Testis (tissue), 3 donors: ENCODE measurements around the gene HJV. TPM values are rescaled to one million over a fixed set of nuclear protein-coding genes. Genes with fewer than 3 reads are reported as not detected.
A peak's percentile ranks its signal among the peaks of the same experiment; 100 is the strongest.

Experiments used
- DNase-seq: peaks from one replicate; pipeline ENCODE4 v3.0.0-alpha.2; 2019
- H3K27ac ChIP-seq, 2 donors: fragments of 200-600 bp; sonication (generic); one replicate each; pipeline ENCODE4 v1.5.1; 2019
- H3K27me3 ChIP-seq: fragments of 200-600 bp; sonication (generic); one replicate; pipeline ENCODE4 v1.5.1; 2019
- H3K36me3 ChIP-seq: fragments of 200-600 bp; sonication (generic); one replicate; pipeline ENCODE4 v1.5.1; 2017; ENCODE audit warnings: low read depth; ENCODE audit errors: missing control alignments
- H3K4me1 ChIP-seq: fragments of 200-600 bp; sonication (generic); one replicate; pipeline ENCODE4 v1.5.1; 2019
- H3K4me3 ChIP-seq, 2 donors: fragments of 200-600 bp; sonication (generic); one replicate each; pipeline ENCODE4 v1.5.1; 2017 to 2019
- H3K9me3 ChIP-seq: fragments of 200-600 bp; sonication (generic); one replicate; pipeline ENCODE4 v1.5.1; 2017
- CTCF ChIP-seq, 3 experiments: fragments of 450-650 bp in 2 of 3; fragments of 200-600 bp in 1 of 3; sonication (generic) in 1 of 3; IDR thresholded peaks; one replicate each; pipeline ENCODE4 v1.5.1; 2016 to 2019; ENCODE audit warnings: antibody characterized with exemption in 3 of 3, mild to moderate bottlenecking in 2 of 3, moderate library complexity in 1 of 3
- POLR2A ChIP-seq: fragments of 450-650 bp; IDR thresholded peaks from one replicate; pipeline ENCODE4 v1.6.1; 2017; ENCODE audit warnings: antibody characterized with exemption, mild to moderate bottlenecking, moderate library complexity
- WGBS, 2 donors: methylation state at CpG; one replicate each; pipeline ENCODE4 v1.1.5; 2018; 5-methylcytosine and 5-hydroxymethylcytosine counted together
- intact Hi-C: fragments of 100-400 bp; cut with DNase I; formaldehyde crosslinking; loops from one replicate; pipeline ENCODE4 v1.15.1; 2023; ENCODE audit warnings: low total_unique reads
- polyA plus RNA-seq: library from polyadenylated mRNA; stranded (reverse); fragments of 350-450 nt; fragmentation: Illumina TruSeq; extraction: RNeasy Lipid Tissue Mini Kit (QIAGEN cat#74804); gene quantifications from one replicate; pipeline ENCODE4 v1.2.3, GENCODE V29; 2014; ENCODE audit warnings: low read depth, low replicate concordance; ENCODE audit not compliant: insufficient read depth
- total RNA-seq, 2 donors: library from RNA; depleted of rRNA; stranded (reverse); fragments of >200 nt; gene quantifications; one replicate each; pipeline ENCODE4 v1.2.3, GENCODE V29; 2016

HJV gene
- total and polyA plus RNA-seq, 3 donors from 2014 or later = 0.43 to 7.7 TPM; not detected in 1

- 60 to 62% methylated on average over 6 of the region's 6 CpGs for WGBS, 2 donors
- TF ChIP-seq POLR2A (no peak), CTCF (IDR thresholded peaks at IDR 0.05) (no peak)
- Histone ChIP-seq H3K4me1 (peaks cover 34% of the 10 kb centered on the region), H3K27me3 (no peaks in the 10 kb centered on the region), H3K36me3 (no peaks in the 10 kb centered on the region), H3K4me3 (no peak overlapping the region), H3K9me3 (no peaks in the 10 kb centered on the region), H3K27ac (peak overlapping the region; percentile 14 to 90)
- no peak for DNase-seq
- intact Hi-C loops = no loop called here
Measured at GRCh38 chr1:145982010-145982723, 39.4 kb downstream of the HJV start.

GRCh38 chr1:145980457-145980994, 41.0 kb downstream of the HJV start:
- Histone ChIP-seq H3K27me3 (no peaks in the 10 kb centered on the region), H3K27ac (peak overlapping the region; percentile 90 to 96), H3K36me3 (no peaks in the 10 kb centered on the region), H3K4me1 (peaks cover 34% of the 10 kb centered on the region), H3K9me3 (no peaks in the 10 kb centered on the region), H3K4me3 (no peak overlapping the region)
- intact Hi-C loops = no loop called here
- WGBS, 2 donors = 61 to 93% methylated on average over 1 of the region's 1 CpG
- no peak for DNase-seq
- no peak for TF ChIP-seq CTCF (IDR thresholded peaks at IDR 0.05)
- no peak for TF ChIP-seq POLR2A

GRCh38 chr1:145979746-145980456, 41.6 kb downstream of the HJV start:
- H3K27ac ChIP-seq = peak overlapping the region; percentile 90 to 96
- peaks cover 30% of the 10 kb centered on the region for H3K4me1 ChIP-seq
- WGBS, 2 donors = 51 to 54% methylated on average over 7 of the region's 7 CpGs
- H3K27me3 ChIP-seq = no peaks in the 10 kb centered on the region
- TF ChIP-seq CTCF (IDR thresholded peaks at IDR 0.05) (no peak), POLR2A (no peak)
- H3K4me3 ChIP-seq = no peak overlapping the region
- no peak for DNase-seq
- intact Hi-C loops = no loop called here
- H3K9me3 ChIP-seq = no peaks in the 10 kb centered on the region
- no peaks in the 10 kb centered on the region for H3K36me3 ChIP-seq

GRCh38 chr1:145978854-145979745, 42.4 kb downstream of the HJV start:
- Histone ChIP-seq H3K27ac (peak overlapping the region; percentile 90 to 96), H3K4me1 (peaks cover 29% of the 10 kb centered on the region), H3K9me3 (no peaks in the 10 kb centered on the region), H3K4me3 (no peak overlapping the region), H3K36me3 (no peaks in the 10 kb centered on the region), H3K27me3 (no peaks in the 10 kb centered on the region)
- WGBS, 2 donors = 26 to 27% methylated on average over 9 of the region's 9 CpGs
- peak; percentile 17 for TF ChIP-seq POLR2A
- peak in 2 of 3 experiments; percentile 12 to 24 for TF ChIP-seq CTCF (IDR thresholded peaks at IDR 0.05)
- peak; percentile 97 for DNase-seq
- intact Hi-C loops = no loop called here
